Parietal lobe (tissue), 1 donor: ENCODE data around the gene RBSN. TPM values are rescaled to one million over a fixed set of nuclear protein-coding genes. Genes with fewer than 3 reads are reported as not detected.

Source experiments
- total RNA-seq: library from RNA; depleted of rRNA; stranded (reverse); fragments of >200 nt; gene quantifications from one replicate; pipeline ENCODE4 v1.2.3, GENCODE V29; 2014

RBSN gene
- 62.9 TPM for total RNA-seq

GRCh38 chr3:15098503-15099363, at the start of gene RBSN:
TSS of gene RBSN (minus strand) at chr3:15099148. CDS start at chr3:15096120, 3,028 bp downstream.

GRCh38 chr3:15064835-15065549, 34.0 kb downstream of the RBSN start, which contains the start of gene MRPS25:
TSS of gene MRPS25 (minus strand) at chr3:15065315. CDS start at chr3:15065194, 121 bp downstream.

Other genes with a start within 250 kb of the RBSN start
- 134 TPM for gene NR2C2, start 151.6 kb downstream of the RBSN start, total RNA-seq
- 47.9 TPM for gene MRPS25, start 33.8 kb downstream of the RBSN start, total RNA-seq
- gene CAPN7, start 107.1 kb upstream of the RBSN start, total RNA-seq = 70.1 TPM
- gene SH3BP5, start 233.4 kb upstream of the RBSN start, total RNA-seq = 81.7 TPM